ENCODE data around the gene CLEC1A.

- TF ChIP-seq CTCF (IDR thresholded peaks at IDR 0.05 in 2 of 3, conservative IDR thresholded peaks at IDR 0.05 in 1 of 3; ENCODE audit: borderline replicate concordance in 1 of 3, insufficient read depth in 1 of 3, low read depth in 2 of 3, low read length in 2 of 3), result no peak
- no peak for TF ChIP-seq EZH2phosphoT487 (IDR thresholded peaks at IDR 0.05; ENCODE audit: borderline replicate concordance)
- TF ChIP-seq TCF7L2 (IDR thresholded peaks at IDR 0.05; ENCODE audit: borderline replicate concordance, extremely low read depth, insufficient read depth, insufficient read length), result no peak
- no peak for TF ChIP-seq EZH2 (IDR thresholded peaks at IDR 0.05)
- no peak for TF ChIP-seq POLR2AphosphoS5 (IDR thresholded peaks at IDR 0.05; ENCODE audit: low read depth, low read length)
- TF ChIP-seq RAD21 (IDR thresholded peaks at IDR 0.05; ENCODE audit: low read depth), result no peak
- TF ChIP-seq CEBPB (IDR thresholded peaks at IDR 0.05; ENCODE audit: low read depth), result no peak
- TF ChIP-seq REST (IDR thresholded peaks at IDR 0.05; ENCODE audit: low read depth), result no peak
- TF ChIP-seq JUND (IDR thresholded peaks at IDR 0.05), result no peak
- no peak for TF ChIP-seq ZFX (IDR thresholded peaks at IDR 0.05)
- no peak for TF ChIP-seq POLR2A (IDR thresholded peaks at IDR 0.05; ENCODE audit: borderline replicate concordance, extremely low read depth, insufficient read depth, insufficient read length)
- TF ChIP-seq SIN3A (IDR thresholded peaks at IDR 0.05; ENCODE audit: low read depth), result no peak
Measured at GRCh38 chr12:10131111-10131690, 32.4 kb upstream of the CLEC1A start.
